H9 (cell line): ENCODE results near the gene FA2H. TPM values are rescaled to one million over a fixed set of nuclear protein-coding genes. Genes with fewer than 3 reads are reported as not detected.

Experiments
- DNase-seq: peaks from one replicate; pipeline ENCODE4 v3.0.0-alpha.2; 2017
- H2AFZ ChIP-seq: one replicate; pipeline ENCODE4 v1.6.1; 2013; ENCODE audit warnings: mild to moderate bottlenecking, low read length, control low read depth, moderate library complexity
- H2AK5ac ChIP-seq: 2 replicates; pipeline ENCODE4 v1.6.1; 2013; ENCODE audit warnings: low read length, control low read depth, mixed read lengths; ENCODE audit not compliant: insufficient read length
- H2BK120ac ChIP-seq: one replicate; pipeline ENCODE4 v1.6.1; 2013; ENCODE audit warnings: low read depth, mild to moderate bottlenecking, low read length, control low read depth, inconsistent platforms; ENCODE audit not compliant: poor library complexity, severe bottlenecking
- H2BK12ac ChIP-seq: 2 replicates; pipeline ENCODE4 v1.6.1; 2013; ENCODE audit warnings: low read length, control low read depth, mixed read lengths, low read depth; ENCODE audit not compliant: insufficient read length
- H2BK15ac ChIP-seq: 2 replicates; pipeline ENCODE4 v1.6.1; 2013; ENCODE audit warnings: low read depth, low read length, control low read depth
- H2BK20ac ChIP-seq: one replicate; pipeline ENCODE4 v1.6.1; 2013; ENCODE audit warnings: low read depth, mild to moderate bottlenecking, low read length, control low read depth, inconsistent platforms; ENCODE audit not compliant: poor library complexity, severe bottlenecking
- H2BK5ac ChIP-seq: 2 replicates; pipeline ENCODE4 v1.6.1; 2013; ENCODE audit warnings: low read length, control low read depth, mixed read lengths; ENCODE audit not compliant: insufficient read length
- H3K14ac ChIP-seq: 2 replicates; pipeline ENCODE4 v1.6.1; 2013; ENCODE audit warnings: low read length, control low read depth; ENCODE audit not compliant: insufficient read depth
- H3K18ac ChIP-seq: 2 replicates; pipeline ENCODE4 v1.6.1; 2013; ENCODE audit warnings: low read depth, mild to moderate bottlenecking, mixed read lengths, low read length, control low read depth; ENCODE audit not compliant: insufficient read length
- H3K23ac ChIP-seq: 2 replicates; pipeline ENCODE4 v1.6.1; 2013; ENCODE audit warnings: low read length, control low read depth, mixed read lengths, low read depth; ENCODE audit not compliant: insufficient read length
- H3K23me2 ChIP-seq: 2 replicates; pipeline ENCODE4 v1.6.1; 2013; ENCODE audit warnings: low read depth, mild to moderate bottlenecking, mixed read lengths, low read length, control low read depth; ENCODE audit not compliant: insufficient read length, poor library complexity, severe bottlenecking
- H3K27ac ChIP-seq: 2 replicates; pipeline ENCODE4 v1.5.1; 2013; ENCODE audit warnings: low read length, control low read depth, mixed read lengths, low read depth; ENCODE audit not compliant: insufficient read length
- H3K27me3 ChIP-seq: 2 replicates; pipeline ENCODE4 v1.6.1; 2013; ENCODE audit warnings: low read length, control low read depth, inconsistent platforms; ENCODE audit not compliant: insufficient read depth
- H3K4ac ChIP-seq: 2 replicates; pipeline ENCODE4 v1.6.1; 2013; ENCODE audit warnings: low read depth, mild to moderate bottlenecking, control low read depth, inconsistent platforms, low read length, moderate library complexity
- H3K4me1 ChIP-seq: 2 replicates; pipeline ENCODE4 v1.6.1; 2013; ENCODE audit warnings: low read length, control low read depth, inconsistent platforms; ENCODE audit not compliant: insufficient read depth
- H3K4me2 ChIP-seq: 2 replicates; pipeline ENCODE4 v1.6.1; 2013; ENCODE audit warnings: low read length, control low read depth, mixed read lengths; ENCODE audit not compliant: insufficient read length, insufficient read depth
- H3K56ac ChIP-seq: 2 replicates; pipeline ENCODE4 v1.6.1; 2013; ENCODE audit warnings: low read depth, mild to moderate bottlenecking, mixed read lengths, low read length, control low read depth; ENCODE audit not compliant: insufficient read length
- H3K79me1 ChIP-seq: 2 replicates; pipeline ENCODE4 v1.6.1; 2013; ENCODE audit warnings: low read depth, mild to moderate bottlenecking, moderate library complexity, low read length, control low read depth, inconsistent platforms; ENCODE audit not compliant: insufficient read depth, poor library complexity, severe bottlenecking
- H3K79me2 ChIP-seq: 2 replicates; pipeline ENCODE4 v1.6.1; 2013; ENCODE audit warnings: low read length, control low read depth, inconsistent platforms; ENCODE audit not compliant: insufficient read depth
- H3K9ac ChIP-seq: 2 replicates; pipeline ENCODE4 v1.6.1; 2013; ENCODE audit warnings: low read length, control low read depth, mixed read lengths; ENCODE audit not compliant: insufficient read length; ENCODE audit errors: extremely low read depth
- H3K9me3 ChIP-seq: one replicate; pipeline ENCODE4 v1.6.1; 2013; ENCODE audit warnings: low read depth, low read length, inconsistent platforms; ENCODE audit not compliant: control insufficient read depth
- H3T11ph ChIP-seq: one replicate; pipeline ENCODE4 v1.6.1; 2013; ENCODE audit warnings: mild to moderate bottlenecking, low read length, control low read depth, inconsistent platforms
- H4K20me1 ChIP-seq: one replicate; pipeline ENCODE4 v1.6.1; 2013; ENCODE audit not compliant: control insufficient read depth, insufficient read length, insufficient read depth
- H4K5ac ChIP-seq: 2 replicates; pipeline ENCODE4 v1.6.1; 2013; ENCODE audit warnings: low read depth, mild to moderate bottlenecking, mixed read lengths, low read length, control low read depth; ENCODE audit not compliant: insufficient read length
- H4K8ac ChIP-seq: replicated peaks from 2 replicates; pipeline ENCODE4 v1.6.1; 2013; ENCODE audit warnings: low read length, control low read depth, mixed read lengths, low read depth; ENCODE audit not compliant: insufficient read length
- H4K91ac ChIP-seq: 2 replicates; pipeline ENCODE4 v1.6.1; 2013; ENCODE audit warnings: low read depth, mild to moderate bottlenecking, moderate library complexity, mixed read lengths, low read length, control low read depth; ENCODE audit not compliant: insufficient read length
- H3K27ac Mint-ChIP-seq, 3 experiments: 2 replicates in 2 of 3; 3 replicates in 1 of 3; pipeline ENCODE4 v1.8.0; 2020 to 2021; ENCODE audit warnings: mixed read lengths in 3 of 3, mild to moderate bottlenecking in 1 of 3, moderate library complexity in 1 of 3
- H3K27me3 Mint-ChIP-seq: 2 replicates; pipeline ENCODE4 v1.8.0; 2021; ENCODE audit warnings: low read depth, mild to moderate bottlenecking, moderate library complexity, mixed read lengths
- H3K36me3 Mint-ChIP-seq, 3 experiments: 2 replicates in 2 of 3; 3 replicates in 1 of 3; pipeline ENCODE4 v1.8.0; 2020 to 2021; ENCODE audit warnings: low read depth in 3 of 3, mixed read lengths in 3 of 3; ENCODE audit not compliant: insufficient read depth in 1 of 3
- H3K4me1 Mint-ChIP-seq, 2 experiments: 2 replicates each; pipeline ENCODE4 v1.8.0; 2020; ENCODE audit warnings: mixed read lengths in 2 of 2
- H3K4me3 Mint-ChIP-seq, 2 experiments: 2 replicates in 1 of 2; 3 replicates in 1 of 2; pipeline ENCODE4 v1.8.0; 2020 to 2021; ENCODE audit warnings: mild to moderate bottlenecking in 2 of 2, mixed read lengths in 2 of 2, moderate library complexity in 1 of 2
- H3K9me3 Mint-ChIP-seq, 2 experiments: 2 replicates in 1 of 2; 3 replicates in 1 of 2; pipeline ENCODE4 v1.8.0; 2020; ENCODE audit warnings: mild to moderate bottlenecking in 2 of 2, mixed read lengths in 2 of 2, moderate library complexity in 1 of 2
- CTCF ChIP-seq: fragments of 200-600 bp; sonication (generic); conservative IDR thresholded peaks from 3 replicates; pipeline ENCODE4 v1.8.0; 2021; ENCODE audit warnings: antibody characterized with exemption, mild to moderate bottlenecking
- WGBS: extraction: QIAGEN DNeasy Blood & Tissue Kit; methylation state at CpG from one replicate; pipeline ENCODE4 v1.1.7; 2013; ENCODE audit warnings: missing lambda C conversion rate, low lambda C conversion rate, mixed read lengths; ENCODE audit not compliant: insufficient read length; ENCODE audit errors: extremely low coverage; 5-methylcytosine and 5-hydroxymethylcytosine counted together
- long read RNA-seq: library from polyadenylated mRNA; unstranded; transcript quantifications from one replicate; pipeline ENCODE4 v2.0.0, GENCODE V29; 2020
- total RNA-seq: library from RNA; stranded (reverse); gene quantifications from 2 replicates; pipeline ENCODE4 v1.2.1, GENCODE V29; 2021

Gene FA2H
- 25.1 and 26.6 TPM in 2 replicates for total RNA-seq
- long read RNA-seq, transcript FA2H-201 (7 exons, 2,424 nt) = major isoform, 5 of 34 reads
- long read RNA-seq, partial matches to known transcripts = 2 of 34 reads
- long read RNA-seq, other reads (novel, unspliced or antisense) = 25 of 34 reads

GRCh38 chr16:74774223-74775139 is at the start of gene FA2H:
Gene FA2H (minus strand): TSS chr16:74774820. CDS start chr16:74774755, 65 bp downstream.
- DNase-seq = peak; percentile 94
- Histone ChIP-seq H2BK12ac (no peak within 1 kb of the TSS), H2BK20ac (no peak within 1 kb of the TSS), H3K4ac (no peak within 1 kb of the TSS), H4K5ac (no peak within 1 kb of the TSS), H3K23ac (no peak within 1 kb of the TSS), H3K79me1 (no peaks in the 10 kb centered on the region), H3K23me2 (peaks cover 8% of the 10 kb centered on the region), H3K9ac (no peak within 1 kb of the TSS), H3K79me2 (no peaks in the 10 kb centered on the region), H3K4me2 (peak within 1 kb of the TSS; percentile 73), H4K8ac (no peak within 1 kb of the TSS), H3K9me3 (no peaks in the 10 kb centered on the region), H3T11ph (no peak within 1 kb of the TSS), H3K56ac (no peak within 1 kb of the TSS), H4K91ac (no peak within 1 kb of the TSS), H2AK5ac (no peak within 1 kb of the TSS), H3K14ac (peak within 1 kb of the TSS; percentile 46; the same call in 1 of the 2 replicates), H2BK15ac (no peak within 1 kb of the TSS), H2BK5ac (no peak within 1 kb of the TSS), H3K27me3 (peaks cover 5% of the 10 kb centered on the region; the same call in 1 of the 2 replicates), H3K4me1 (no peaks in the 10 kb centered on the region), H2AFZ (no peak within 1 kb of the TSS), H3K27ac (no peak within 1 kb of the TSS), H2BK120ac (no peak within 1 kb of the TSS), H4K20me1 (no peaks in the 10 kb centered on the region), H3K18ac (no peak within 1 kb of the TSS)
- H3K27ac Mint-ChIP-seq = 0 out of 7 replicates have a peak within 1 kb of the TSS, but pooled peaks of 1 of the 3 experiments have one; percentile 41
- peaks cover 10 to 29% of the 10 kb centered on the region in 2 experiments for H3K4me1 Mint-ChIP-seq
- peak; percentile 70 for TF ChIP-seq CTCF
- H3K4me3 Mint-ChIP-seq = peak within 1 kb of the TSS; percentile 77 to 80
- H3K27me3 Mint-ChIP-seq = peaks cover 22% of the 10 kb centered on the region
- peaks cover 0 to 2% (median 0%) of the 10 kb centered on the region in 3 experiments; a peak in 1 of 7 replicates for H3K36me3 Mint-ChIP-seq
- no CpG with 5 or more reads among the region's 94 CpGs for WGBS
- H3K9me3 Mint-ChIP-seq = no peaks in the 10 kb centered on the region
